ENCODE measurements around the gene CLDND1. TPM values are rescaled to one million over a fixed set of nuclear protein-coding genes. Genes with fewer than 3 reads are reported as not detected.

The CLDND1 gene
- total and polyA plus RNA-seq, 2 experiments from 2014 or later, result 59.8 to 92.7 TPM

DNA sequence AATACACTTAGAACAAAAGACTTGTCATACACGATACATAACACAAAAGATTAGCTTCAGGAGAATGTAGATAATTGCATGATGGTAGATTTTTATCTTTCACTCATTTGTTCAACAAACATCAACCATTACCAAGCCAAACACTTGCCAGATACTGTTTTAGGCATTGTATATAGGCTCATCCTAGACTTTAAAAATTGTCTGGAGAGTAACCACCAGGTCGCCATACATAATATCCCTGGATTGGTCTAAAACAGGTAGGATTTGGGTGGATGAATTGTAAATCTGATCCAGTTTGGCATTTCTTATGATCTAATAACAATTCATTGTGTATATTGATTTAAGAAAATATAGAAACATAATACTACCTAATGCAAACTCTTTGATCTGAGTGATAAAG, 31.9 kb upstream of the CLDND1 start:
- no peak overlapping the region for H3K27ac ChIP-seq (ENCODE audit: low read depth)
- H3F3A ChIP-seq (replicated peaks; ENCODE audit: low read depth), result no peaks in the 10 kb centered on the region
- no peak overlapping the region for H2AFZ ChIP-seq
- ATAC-seq, result no peak
- TF ChIP-seq, protein P1, sequence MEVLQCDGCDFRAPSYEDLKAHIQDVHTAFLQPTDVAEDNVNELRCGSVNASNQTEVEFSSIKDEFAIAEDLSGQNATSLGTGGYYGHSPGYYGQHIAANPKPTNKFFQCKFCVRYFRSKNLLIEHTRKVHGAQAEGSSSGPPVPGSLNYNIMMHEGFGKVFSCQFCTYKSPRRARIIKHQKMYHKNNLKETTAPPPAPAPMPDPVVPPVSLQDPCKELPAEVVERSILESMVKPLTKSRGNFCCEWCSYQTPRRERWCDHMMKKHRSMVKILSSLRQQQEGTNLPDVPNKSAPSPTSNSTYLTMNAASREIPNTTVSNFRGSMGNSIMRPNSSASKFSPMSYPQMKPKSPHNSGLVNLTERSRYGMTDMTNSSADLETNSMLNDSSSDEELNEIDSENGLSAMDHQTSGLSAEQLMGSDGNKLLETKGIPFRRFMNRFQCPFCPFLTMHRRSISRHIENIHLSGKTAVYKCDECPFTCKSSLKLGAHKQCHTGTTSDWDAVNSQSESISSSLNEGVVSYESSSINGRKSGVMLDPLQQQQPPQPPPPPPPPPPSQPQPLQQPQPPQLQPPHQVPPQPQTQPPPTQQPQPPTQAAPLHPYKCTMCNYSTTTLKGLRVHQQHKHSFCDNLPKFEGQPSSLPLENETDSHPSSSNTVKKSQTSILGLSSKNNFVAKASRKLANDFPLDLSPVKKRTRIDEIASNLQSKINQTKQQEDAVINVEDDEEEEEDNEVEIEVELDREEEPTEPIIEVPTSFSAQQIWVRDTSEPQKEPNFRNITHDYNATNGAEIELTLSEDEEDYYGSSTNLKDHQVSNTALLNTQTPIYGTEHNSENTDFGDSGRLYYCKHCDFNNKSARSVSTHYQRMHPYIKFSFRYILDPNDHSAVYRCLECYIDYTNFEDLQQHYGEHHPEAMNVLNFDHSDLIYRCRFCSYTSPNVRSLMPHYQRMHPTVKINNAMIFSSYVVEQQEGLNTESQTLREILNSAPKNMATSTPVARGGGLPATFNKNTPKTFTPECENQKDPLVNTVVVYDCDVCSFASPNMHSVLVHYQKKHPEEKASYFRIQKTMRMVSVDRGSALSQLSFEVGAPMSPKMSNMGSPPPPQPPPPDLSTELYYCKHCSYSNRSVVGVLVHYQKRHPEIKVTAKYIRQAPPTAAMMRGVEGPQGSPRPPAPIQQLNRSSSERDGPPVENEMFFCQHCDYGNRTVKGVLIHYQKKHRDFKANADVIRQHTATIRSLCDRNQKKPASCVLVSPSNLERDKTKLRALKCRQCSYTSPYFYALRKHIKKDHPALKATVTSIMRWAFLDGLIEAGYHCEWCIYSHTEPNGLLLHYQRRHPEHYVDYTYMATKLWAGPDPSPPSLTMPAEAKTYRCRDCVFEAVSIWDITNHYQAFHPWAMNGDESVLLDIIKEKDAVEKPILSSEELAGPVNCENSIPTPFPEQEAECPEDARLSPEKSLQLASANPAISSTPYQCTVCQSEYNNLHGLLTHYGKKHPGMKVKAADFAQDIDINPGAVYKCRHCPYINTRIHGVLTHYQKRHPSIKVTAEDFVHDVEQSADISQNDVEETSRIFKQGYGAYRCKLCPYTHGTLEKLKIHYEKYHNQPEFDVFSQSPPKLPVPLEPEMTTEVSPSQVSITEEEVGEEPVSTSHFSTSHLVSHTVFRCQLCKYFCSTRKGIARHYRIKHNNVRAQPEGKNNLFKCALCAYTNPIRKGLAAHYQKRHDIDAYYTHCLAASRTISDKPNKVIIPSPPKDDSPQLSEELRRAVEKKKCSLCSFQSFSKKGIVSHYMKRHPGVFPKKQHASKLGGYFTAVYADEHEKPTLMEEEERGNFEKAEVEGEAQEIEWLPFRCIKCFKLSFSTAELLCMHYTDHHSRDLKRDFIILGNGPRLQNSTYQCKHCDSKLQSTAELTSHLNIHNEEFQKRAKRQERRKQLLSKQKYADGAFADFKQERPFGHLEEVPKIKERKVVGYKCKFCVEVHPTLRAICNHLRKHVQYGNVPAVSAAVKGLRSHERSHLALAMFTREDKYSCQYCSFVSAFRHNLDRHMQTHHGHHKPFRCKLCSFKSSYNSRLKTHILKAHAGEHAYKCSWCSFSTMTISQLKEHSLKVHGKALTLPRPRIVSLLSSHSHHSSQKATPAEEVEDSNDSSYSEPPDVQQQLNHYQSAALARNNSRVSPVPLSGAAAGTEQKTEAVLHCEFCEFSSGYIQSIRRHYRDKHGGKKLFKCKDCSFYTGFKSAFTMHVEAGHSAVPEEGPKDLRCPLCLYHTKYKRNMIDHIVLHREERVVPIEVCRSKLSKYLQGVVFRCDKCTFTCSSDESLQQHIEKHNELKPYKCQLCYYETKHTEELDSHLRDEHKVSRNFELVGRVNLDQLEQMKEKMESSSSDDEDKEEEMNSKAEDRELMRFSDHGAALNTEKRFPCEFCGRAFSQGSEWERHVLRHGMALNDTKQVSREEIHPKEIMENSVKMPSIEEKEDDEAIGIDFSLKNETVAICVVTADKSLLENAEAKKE (CRISPR knock-in tag; IDR thresholded peaks at IDR 0.05), result no peak
- TF ChIP-seq, protein P2, sequence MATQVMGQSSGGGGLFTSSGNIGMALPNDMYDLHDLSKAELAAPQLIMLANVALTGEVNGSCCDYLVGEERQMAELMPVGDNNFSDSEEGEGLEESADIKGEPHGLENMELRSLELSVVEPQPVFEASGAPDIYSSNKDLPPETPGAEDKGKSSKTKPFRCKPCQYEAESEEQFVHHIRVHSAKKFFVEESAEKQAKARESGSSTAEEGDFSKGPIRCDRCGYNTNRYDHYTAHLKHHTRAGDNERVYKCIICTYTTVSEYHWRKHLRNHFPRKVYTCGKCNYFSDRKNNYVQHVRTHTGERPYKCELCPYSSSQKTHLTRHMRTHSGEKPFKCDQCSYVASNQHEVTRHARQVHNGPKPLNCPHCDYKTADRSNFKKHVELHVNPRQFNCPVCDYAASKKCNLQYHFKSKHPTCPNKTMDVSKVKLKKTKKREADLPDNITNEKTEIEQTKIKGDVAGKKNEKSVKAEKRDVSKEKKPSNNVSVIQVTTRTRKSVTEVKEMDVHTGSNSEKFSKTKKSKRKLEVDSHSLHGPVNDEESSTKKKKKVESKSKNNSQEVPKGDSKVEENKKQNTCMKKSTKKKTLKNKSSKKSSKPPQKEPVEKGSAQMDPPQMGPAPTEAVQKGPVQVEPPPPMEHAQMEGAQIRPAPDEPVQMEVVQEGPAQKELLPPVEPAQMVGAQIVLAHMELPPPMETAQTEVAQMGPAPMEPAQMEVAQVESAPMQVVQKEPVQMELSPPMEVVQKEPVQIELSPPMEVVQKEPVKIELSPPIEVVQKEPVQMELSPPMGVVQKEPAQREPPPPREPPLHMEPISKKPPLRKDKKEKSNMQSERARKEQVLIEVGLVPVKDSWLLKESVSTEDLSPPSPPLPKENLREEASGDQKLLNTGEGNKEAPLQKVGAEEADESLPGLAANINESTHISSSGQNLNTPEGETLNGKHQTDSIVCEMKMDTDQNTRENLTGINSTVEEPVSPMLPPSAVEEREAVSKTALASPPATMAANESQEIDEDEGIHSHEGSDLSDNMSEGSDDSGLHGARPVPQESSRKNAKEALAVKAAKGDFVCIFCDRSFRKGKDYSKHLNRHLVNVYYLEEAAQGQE (IDR thresholded peaks at IDR 0.05; ENCODE audit: unreplicated experiment), result no peak
- TF ChIP-seq, protein P3, sequence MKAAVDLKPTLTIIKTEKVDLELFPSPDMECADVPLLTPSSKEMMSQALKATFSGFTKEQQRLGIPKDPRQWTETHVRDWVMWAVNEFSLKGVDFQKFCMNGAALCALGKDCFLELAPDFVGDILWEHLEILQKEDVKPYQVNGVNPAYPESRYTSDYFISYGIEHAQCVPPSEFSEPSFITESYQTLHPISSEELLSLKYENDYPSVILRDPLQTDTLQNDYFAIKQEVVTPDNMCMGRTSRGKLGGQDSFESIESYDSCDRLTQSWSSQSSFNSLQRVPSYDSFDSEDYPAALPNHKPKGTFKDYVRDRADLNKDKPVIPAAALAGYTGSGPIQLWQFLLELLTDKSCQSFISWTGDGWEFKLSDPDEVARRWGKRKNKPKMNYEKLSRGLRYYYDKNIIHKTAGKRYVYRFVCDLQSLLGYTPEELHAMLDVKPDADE (IDR thresholded peaks at IDR 0.05), result no peak
- Mint-ChIP-seq H3K27ac (no peak overlapping the region), H3K4me3 (no peak overlapping the region), H3K9me3 (no peaks in the 10 kb centered on the region), H3K27me3 (ENCODE audit: insufficient read depth, low read depth, poor library complexity) (peaks cover 2% of the 10 kb centered on the region), H3K36me3 (ENCODE audit: low read depth) (no peaks in the 10 kb centered on the region), H3K4me1 (peaks cover 1% of the 10 kb centered on the region; the same call in 1 of the 3 replicates)
- H3K9me2 ChIP-seq (ENCODE audit: insufficient read depth), result no peaks in the 10 kb centered on the region
- no peaks in the 10 kb centered on the region for H3K27me3 ChIP-seq (ENCODE audit: insufficient read depth)
- H3K79me2 ChIP-seq (replicated peaks; ENCODE audit: insufficient read depth), result no peaks in the 10 kb centered on the region
- H3K36me3 ChIP-seq (ENCODE audit: insufficient read depth), result no peaks in the 10 kb centered on the region
- no peak overlapping the region for H3K4me3 ChIP-seq
- no peaks in the 10 kb centered on the region for H3K4me1 ChIP-seq (ENCODE audit: insufficient read depth)
- DNase-seq (ENCODE audit: low spot score), result no peak
- no peaks in the 10 kb centered on the region for H4K20me1 ChIP-seq (replicated peaks; ENCODE audit: insufficient read depth)
- no peak overlapping the region for H3K4me2 ChIP-seq

All from GM23338 (cell line).